ENCODE results near the gene MRPL27.

MRPL27 gene

GRCh38 chr17:50347117-50347893, 25.7 kb downstream of the MRPL27 start:
- peak overlapping the region; percentile 77 for H3K4me3 ChIP-seq (replicated peaks; ENCODE audit: low read depth, low read length)
- TF ChIP-seq CTCF (IDR thresholded peaks at IDR 0.05; ENCODE audit: low read depth, low read length, missing control alignments): no peak
- DNase-seq (ENCODE audit: extremely low read depth, low read depth): no peak

DNA sequence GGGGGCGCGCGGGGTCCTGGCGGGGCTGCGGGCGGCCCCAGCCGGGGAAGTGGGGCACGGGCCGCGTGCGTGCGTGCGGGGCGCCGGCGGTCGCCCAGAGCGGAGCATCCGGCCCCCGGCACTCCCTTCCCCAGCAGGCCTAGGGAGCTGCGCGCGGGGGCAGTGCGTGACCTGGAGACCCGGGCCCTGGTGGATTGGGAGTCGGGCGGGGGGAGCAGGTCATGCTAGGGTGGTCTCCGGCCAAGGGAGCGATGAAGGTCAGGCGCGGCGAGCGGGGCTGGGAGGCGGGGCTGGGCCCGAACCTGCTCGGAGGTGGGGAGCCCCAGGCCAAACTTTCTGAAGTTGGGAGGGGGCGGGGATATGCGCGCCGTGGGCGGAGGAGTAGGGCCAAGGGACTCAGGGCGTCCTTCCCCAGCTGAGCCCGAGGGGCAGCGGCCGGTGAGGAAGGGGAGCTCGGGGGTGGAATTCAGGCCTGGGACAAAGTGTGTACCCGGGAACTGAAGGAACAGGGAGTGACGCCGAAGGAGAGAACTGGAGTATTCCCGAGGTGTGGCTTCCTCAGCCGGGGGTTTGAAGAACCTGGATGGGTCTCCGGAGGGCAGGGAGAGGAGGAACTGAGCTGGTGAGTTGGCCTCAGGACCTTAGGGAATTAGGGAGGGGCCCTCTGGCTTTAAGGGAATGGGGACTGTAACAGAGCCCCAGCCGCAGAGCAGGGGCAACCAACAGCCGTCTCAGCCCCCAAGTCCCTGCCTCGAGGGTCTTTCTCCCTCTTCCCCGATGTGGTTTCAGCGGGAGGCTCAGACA, 26.5 kb downstream of the MRPL27 start:
- DNase-seq (ENCODE audit: extremely low read depth, low read depth): no peak
- TF ChIP-seq CTCF (IDR thresholded peaks at IDR 0.05; ENCODE audit: low read depth, low read length, missing control alignments): no peak
- peak overlapping the region; percentile 77 for H3K4me3 ChIP-seq (replicated peaks; ENCODE audit: low read depth, low read length)

DNA sequence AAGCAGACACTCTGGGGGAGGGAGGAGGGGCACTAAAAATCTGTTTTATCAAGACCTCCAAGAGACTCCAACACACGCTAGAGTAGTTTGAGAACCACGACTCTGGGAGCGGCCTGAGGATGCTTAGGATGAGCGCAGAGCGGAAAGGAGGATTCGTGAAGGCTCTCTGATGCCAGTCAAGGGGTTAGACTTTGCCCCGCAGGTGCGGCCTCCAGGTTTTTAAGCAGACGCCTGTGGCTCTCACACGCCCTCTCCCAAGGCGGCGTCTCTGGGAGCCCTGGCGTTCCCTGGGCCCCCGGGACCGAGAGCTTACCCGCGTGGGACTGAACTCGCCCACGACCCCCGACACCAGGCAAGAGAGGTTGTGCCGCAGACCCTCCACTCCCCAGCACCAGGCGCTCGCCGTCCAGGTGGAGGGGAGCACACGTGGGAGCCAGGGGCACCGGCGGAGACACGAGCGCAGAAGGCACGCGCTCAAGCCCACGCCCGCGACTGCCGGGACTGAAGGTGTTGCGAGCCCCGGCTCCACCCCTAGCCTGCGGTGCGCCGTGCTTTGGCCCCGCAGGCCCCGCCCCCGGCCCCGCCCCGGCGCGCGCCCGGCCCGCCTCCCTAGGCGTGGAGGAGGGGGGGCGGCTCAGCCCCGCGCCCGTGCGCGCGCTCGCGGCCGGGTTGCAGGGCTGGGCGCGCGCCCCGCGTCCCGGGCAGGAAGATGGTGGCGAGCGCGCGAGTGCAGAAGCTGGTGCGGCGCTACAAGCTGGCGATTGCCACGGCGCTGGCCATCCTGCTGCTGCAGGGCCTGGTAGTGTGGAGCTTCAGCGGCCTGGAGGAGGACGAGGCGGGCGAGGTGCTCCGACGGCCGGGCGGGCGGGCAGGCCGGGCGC, 27.3 kb downstream of the MRPL27 start, which contains the start of gene XYLT2:
Gene XYLT2 (plus strand): TSS at position 695 of the 881 bp plus-strand sequence. CDS start 15 bp downstream, at position 710.
- no peak for DNase-seq (ENCODE audit: extremely low read depth, low read depth)
- no peak for TF ChIP-seq CTCF (IDR thresholded peaks at IDR 0.05; ENCODE audit: low read depth, low read length, missing control alignments)
- H3K4me3 ChIP-seq (replicated peaks; ENCODE audit: low read depth, low read length): peak within 1 kb of the TSS; percentile 77

DNA sequence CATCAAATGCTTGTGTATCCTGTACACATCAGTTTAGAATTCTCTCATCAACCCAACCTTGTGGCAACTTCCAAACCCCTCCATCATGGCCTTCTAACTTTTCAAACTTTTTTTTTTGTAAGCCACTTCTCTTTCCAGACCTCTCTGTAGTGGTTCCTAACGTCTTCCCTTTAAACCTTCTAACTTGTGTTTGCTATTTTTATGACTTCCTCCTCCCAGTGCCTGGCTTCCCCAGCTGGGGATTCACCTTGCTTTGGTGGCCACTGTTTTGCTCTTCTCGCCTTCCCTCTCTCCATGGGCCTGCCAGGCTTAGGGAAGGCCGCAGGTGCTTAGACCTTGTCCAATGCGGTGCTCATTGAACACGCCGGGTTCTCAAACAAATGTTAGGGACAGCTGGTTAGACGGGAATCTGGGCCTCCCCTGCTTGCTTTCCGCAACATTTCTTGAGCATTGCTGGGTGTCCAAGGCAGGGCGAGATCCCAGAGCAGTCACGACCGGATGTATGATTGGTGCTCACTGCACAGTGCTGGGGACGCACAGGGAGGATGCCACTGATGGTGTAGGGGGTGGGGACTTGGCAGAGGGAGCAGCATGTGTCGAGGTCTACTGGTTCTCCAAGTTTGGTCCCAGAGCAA, 28.1 kb downstream of the MRPL27 start:
- no peak for TF ChIP-seq CTCF (IDR thresholded peaks at IDR 0.05; ENCODE audit: low read depth, low read length, missing control alignments)
- no peak for DNase-seq (ENCODE audit: extremely low read depth, low read depth)
- no peak overlapping the region; the same call in 1 of the 2 replicates for H3K4me3 ChIP-seq (replicated peaks; ENCODE audit: low read depth, low read length)

DNA sequence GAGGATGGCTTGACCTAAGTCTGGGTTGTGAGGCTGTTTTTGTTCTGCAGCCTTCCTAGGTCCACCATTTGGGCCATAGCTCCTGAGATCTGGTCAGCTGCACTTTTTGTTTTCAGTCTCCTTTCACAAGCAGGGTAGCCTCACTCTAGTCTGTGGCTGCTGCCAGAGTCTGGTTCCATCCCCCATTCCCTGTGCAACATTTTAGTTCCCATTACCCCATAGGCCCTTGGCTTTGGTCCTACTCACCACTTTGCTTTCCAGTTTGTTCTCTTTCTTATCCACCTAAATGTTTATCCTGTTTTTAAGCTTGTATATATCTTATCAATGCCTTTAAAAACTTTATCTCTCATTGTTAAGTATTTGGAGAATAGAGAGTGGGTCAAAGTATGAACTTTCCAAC, 33.6 kb downstream of the MRPL27 start:
- no peak overlapping the region for H3K4me3 ChIP-seq (replicated peaks; ENCODE audit: low read depth, low read length)
- no peak for DNase-seq (ENCODE audit: extremely low read depth, low read depth)
- no peak for TF ChIP-seq CTCF (IDR thresholded peaks at IDR 0.05; ENCODE audit: low read depth, low read length, missing control alignments)

DNA sequence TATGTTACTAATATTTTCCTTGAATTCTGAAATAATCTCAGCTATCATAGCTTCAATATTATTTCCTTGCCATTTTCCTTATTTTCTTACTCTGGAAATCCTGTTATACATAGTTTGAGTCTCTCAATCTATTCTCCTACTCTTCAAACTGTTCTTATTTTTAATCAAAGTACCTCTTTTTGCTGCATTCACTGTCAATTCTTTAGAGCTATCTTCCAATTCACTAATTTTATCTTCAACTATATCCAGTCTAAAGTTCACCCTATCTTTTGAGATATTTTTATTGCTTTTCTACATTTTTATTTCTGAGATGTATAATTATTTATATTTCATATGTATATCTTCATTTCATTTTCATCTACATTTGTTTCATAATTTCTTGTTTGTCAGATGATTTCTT, 34.3 kb downstream of the MRPL27 start:
- no peak for TF ChIP-seq CTCF (IDR thresholded peaks at IDR 0.05; ENCODE audit: low read depth, low read length, missing control alignments)
- DNase-seq (ENCODE audit: extremely low read depth, low read depth): no peak

More for the DNA sequence above, 34.3 kb downstream of the MRPL27 start:
- no peak overlapping the region for H3K4me3 ChIP-seq (replicated peaks; ENCODE audit: low read depth, low read length)

Data from HFF-Myc (cell line).